GM12878 (cell line): ENCODE data around the gene ANOS1. TPM values are rescaled to one million over a fixed set of nuclear protein-coding genes. Genes with fewer than 3 reads are reported as not detected.

ENCODE experiments used
- ATAC-seq: fragments of 200-7000 bp; cut with Tn5 transposase; 3 replicates; pipeline ENCODE4 v1.9.1; 2020; ENCODE audit warnings: mild to moderate bottlenecking, moderate library complexity
- BruUV-seq: library from RNA; stranded (reverse); fragments of 400-500 nt; replicated peaks from 2 replicates; lab custom pipeline; 2021; lab: Mats Ljungman, UMichigan
- CTCF ChIA-PET: fragments of 300-600 bp; sonication (Branson Sonifier 250); formaldehyde crosslinking; extraction: SDS; loops from one replicate; lab custom pipeline; 2021; ENCODE audit warnings: inconsistent platforms; lab: Yijun Ruan, JAX
- POLR2A ChIA-PET: fragments of 350-600 bp; formaldehyde crosslinking; extraction: SDS; loops from one replicate; lab custom pipeline; 2021; ENCODE audit warnings: inconsistent platforms; lab: Charles Lee
- RAD21 ChIA-PET: fragments of 300-600 bp; sonication (Branson Sonifier 250); formaldehyde crosslinking; loops from one replicate; lab custom pipeline; 2023; ENCODE audit warnings: antibody characterized with exemption; ENCODE audit not compliant: unreplicated experiment; lab: Charles Lee
- SMC1A ChIA-PET: fragments of 300-600 bp; sonication (Branson Sonifier 250); formaldehyde crosslinking; loops from one replicate; lab custom pipeline; 2023; ENCODE audit not compliant: unreplicated experiment, uncharacterized antibody; lab: Charles Lee
- DNase-seq: peaks from one replicate; pipeline ENCODE4 v3.0.0-alpha.2; 2011; ENCODE audit warnings: low read depth, low spot score
- FAIRE-seq: peaks from 3 replicates; lab custom pipeline; 2011; peaks lifted over from hg19 to GRCh38; lab: Jason Lieb, UNC
- H2AFZ ChIP-seq: 2 replicates; pipeline ENCODE4 v1.6.0; 2011; ENCODE audit warnings: low read depth, low read length, control low read depth; ENCODE audit not compliant: control insufficient read depth
- H3K27ac ChIP-seq: 2 replicates; pipeline ENCODE4 v1.5.1; 2011; ENCODE audit warnings: control low read depth; ENCODE audit not compliant: control insufficient read depth, insufficient read depth
- H3K27me3 ChIP-seq, 2 experiments: replicated peaks in 1 of 2; 2 replicates each; pipeline versions ENCODE4 v1.6.0 to v1.6.1; 2011; ENCODE audit warnings: low read length in 1 of 2; ENCODE audit not compliant: control insufficient read depth in 2 of 2, insufficient read depth in 2 of 2
- H3K36me3 ChIP-seq, 2 experiments: 2 replicates each; pipeline ENCODE4 v1.5.1; 2011; ENCODE audit warnings: low read length in 1 of 2; ENCODE audit not compliant: control insufficient read depth in 2 of 2, insufficient read depth in 2 of 2
- H3K4me1 ChIP-seq: 2 replicates; pipeline ENCODE4 v1.6.1; 2011; ENCODE audit warnings: mild to moderate bottlenecking, low read length, moderate library complexity, mixed read lengths; ENCODE audit not compliant: control insufficient read depth, insufficient read depth
- H3K4me2 ChIP-seq: 2 replicates; pipeline ENCODE4 v1.6.0; 2011; ENCODE audit warnings: control low read depth; ENCODE audit not compliant: control insufficient read depth, insufficient read depth
- H3K4me3 ChIP-seq: fragments of 200-600 bp; sonication (generic); 2 replicates; pipeline ENCODE4 v1.5.1; 2016
- H3K79me2 ChIP-seq: 2 replicates; pipeline ENCODE4 v1.6.0; 2011; ENCODE audit warnings: low read length; ENCODE audit not compliant: control insufficient read depth, insufficient read depth
- H3K9ac ChIP-seq: 2 replicates; pipeline ENCODE4 v1.8.0; 2011; ENCODE audit warnings: low read length, control low read depth, mixed read lengths; ENCODE audit not compliant: control insufficient read depth, insufficient read depth
- H3K9me3 ChIP-seq: replicated peaks from 3 replicates; pipeline ENCODE4 v1.5.1; 2011; ENCODE audit warnings: mild to moderate bottlenecking, low read length; ENCODE audit not compliant: control insufficient read depth, insufficient read depth
- H4K20me1 ChIP-seq: 2 replicates; pipeline ENCODE4 v1.6.0; 2011; ENCODE audit not compliant: control insufficient read depth, insufficient read depth
- EGR1 ChIP-seq, 2 experiments: IDR thresholded peaks; 1 replicate in 1 of 2; 2 replicates in 1 of 2; pipeline ENCODE4 v1.6.1; 2011 to 2012; ENCODE audit warnings: low read depth in 2 of 2, low read length in 2 of 2, borderline replicate concordance in 1 of 2, mild to moderate bottlenecking in 1 of 2, moderate library complexity in 1 of 2
- RB1 ChIP-seq: fragments of 450-650 bp; formaldehyde crosslinking; IDR thresholded peaks from 2 replicates; pipeline ENCODE4 v1.6.1; 2017; ENCODE audit warnings: mild to moderate bottlenecking, borderline replicate concordance
- WGBS: methylation state at CpG from one replicate; pipeline ENCODE4 v1.1.6; 2016; ENCODE audit warnings: low lambda C conversion rate; ENCODE audit not compliant: insufficient replicate concordance, insufficient coverage; ENCODE audit errors: missing lambda C conversion rate; 5-methylcytosine and 5-hydroxymethylcytosine counted together
- in situ Hi-C: fragments of 300-500 bp; cut with MboI; formaldehyde crosslinking; loops from 9 replicates; pipeline ENCODE4 v1.14.3; 2018; ENCODE audit warnings: mixed read lengths
- intact Hi-C: fragments of 100-400 bp; cut with micrococcal nuclease; formaldehyde crosslinking; loops from one replicate; pipeline ENCODE4 v1.14.2; 2022; ENCODE audit not compliant: unreplicated experiment
- polyA plus RNA-seq, 11 experiments: library from polyadenylated mRNA; depleted of rRNA in 4 of 11; unstranded in 6 of 11; stranded (reverse) in 5 of 11; fragments of >200 nt; fragmentation: Nextera tagmentation in 4 of 11; fragmentation: Illumina TruSeq in 1 of 11; extraction: Ambion mirVana in 4 of 11; extraction: Trizol in 1 of 11; gene quantifications; 1 replicate in 1 of 11; 2 replicates in 10 of 11; pipeline versions ENCODE4 v1.2.1 to v1.2.3, GENCODE V29; 2011 to 2016; ENCODE audit warnings: inconsistent platforms in 2 of 11, missing spikeins in 2 of 11, low read depth in 1 of 11
- total RNA-seq, 4 experiments: library from RNA; depleted of rRNA in 3 of 4; stranded (reverse); fragments of >200 nt in 3 of 4; fragmentation: Illumina TruSeq in 1 of 4; extraction: Trizol in 1 of 4; gene quantifications; 2 replicates each; pipeline versions ENCODE4 v1.2.1 to v1.2.3, GENCODE V29; 2013 to 2021

Gene ANOS1
- total and polyA plus RNA-seq, 10 of the 15 experiments (the other 5 are each of a cell fraction or from before 2014, with no cell fraction given), result under 0.01 to 4.0 (median 0.03) TPM; not detected in 3

GRCh38 chrX:8484360-8484949 lies 247.5 kb downstream of the ANOS1 start:
- no peaks in the 10 kb centered on the region for H3K27me3 ChIP-seq
- H3K79me2 ChIP-seq, result no peaks in the 10 kb centered on the region
- ChIA-PET POLR2A (no interaction called here), RAD21 (no interaction called here), CTCF (no interaction called here), SMC1A (no interaction called here)
- H2AFZ ChIP-seq, result no peak overlapping the region
- H3K36me3 ChIP-seq, result no peaks in the 10 kb centered on the region
- no peaks in the 10 kb centered on the region for H3K4me1 ChIP-seq
- FAIRE-seq (no peak), DNase-seq (no peak), ATAC-seq (no peak)
- H3K9ac ChIP-seq, result no peak overlapping the region
- H3K4me2 ChIP-seq, result no peak overlapping the region
- H4K20me1 ChIP-seq, result no peaks in the 10 kb centered on the region
- H3K9me3 ChIP-seq, result no peaks in the 10 kb centered on the region
- TF ChIP-seq RB1 (no peak), EGR1 (IDR thresholded peaks at IDR 0.05; ENCODE audit: borderline replicate concordance in 1 of 2, low read depth in 2 of 2, low read length in 2 of 2) (no peak)
- 59% methylated on average over 8 of the region's 8 CpGs for WGBS
- BruUV-seq, result no TSS peak
- H3K27ac ChIP-seq, result no peak overlapping the region
- no peak overlapping the region for H3K4me3 ChIP-seq
- intact Hi-C loops, result no loop called here
- in situ Hi-C loops, result no loop called here

Other genes starting within 250 kb of the ANOS1 start
- gene FAM9A, start 69.2 kb upstream of the ANOS1 start, total RNA-seq (2014; rRNA removed), result not detected in 2 replicates
- not detected in 2 replicates for gene FAM9A, start 69.2 kb upstream of the ANOS1 start, total RNA-seq (2014; rRNA removed; fragmentation: Illumina TruSeq; extraction: Trizol)
- not detected in 2 replicates for gene FAM9A, start 69.2 kb upstream of the ANOS1 start, total RNA-seq (2021)
- not detected in 2 replicates for gene FAM9A, start 69.2 kb upstream of the ANOS1 start, polyA plus RNA-seq (2011; rRNA removed)
- not detected in 2 replicates for gene FAM9A, start 69.2 kb upstream of the ANOS1 start, polyA plus RNA-seq (2014; fragmentation: Illumina TruSeq; extraction: Trizol)
- not detected for gene FAM9A, start 69.2 kb upstream of the ANOS1 start, polyA plus RNA-seq (2014; fragmentation: Nextera tagmentation; extraction: Ambion mirVana)
- gene FAM9A, start 69.2 kb upstream of the ANOS1 start, polyA plus RNA-seq (2014; rRNA removed), result not detected in 2 replicates
- gene FAM9A, start 69.2 kb upstream of the ANOS1 start, polyA plus RNA-seq (2016; fragmentation: Nextera tagmentation; extraction: Ambion mirVana), result not detected